ENCODE results near the gene CD83.

- TF ChIP-seq CTCF (IDR thresholded peaks at IDR 0.05): no peak
- no peak for TF ChIP-seq POLR2AphosphoS5 (IDR thresholded peaks at IDR 0.05)
- no peak for TF ChIP-seq POLR2A (IDR thresholded peaks at IDR 0.05; ENCODE audit: low read depth)
- TF ChIP-seq EP300 (IDR thresholded peaks at IDR 0.05): no peak
Observed at GRCh38 chr6:14146506-14147096, 29.0 kb downstream of the CD83 start.
